GM12878 (cell line): ENCODE results near the gene GAREM1. TPM values are rescaled to one million over a fixed set of nuclear protein-coding genes. Genes with fewer than 3 reads are reported as not detected.

Experiments used
- ATAC-seq: fragments of 200-7000 bp; cut with Tn5 transposase; 3 replicates; pipeline ENCODE4 v1.9.1; 2020; ENCODE audit warnings: mild to moderate bottlenecking, moderate library complexity
- BruUV-seq: library from RNA; stranded (reverse); fragments of 400-500 nt; replicated peaks from 2 replicates; lab custom pipeline; 2021; lab: Mats Ljungman, UMichigan
- CTCF ChIA-PET: fragments of 300-600 bp; sonication (Branson Sonifier 250); formaldehyde crosslinking; extraction: SDS; loops from one replicate; lab custom pipeline; 2021; ENCODE audit warnings: inconsistent platforms; lab: Yijun Ruan, JAX
- POLR2A ChIA-PET: fragments of 350-600 bp; formaldehyde crosslinking; extraction: SDS; loops from one replicate; lab custom pipeline; 2021; ENCODE audit warnings: inconsistent platforms; lab: Charles Lee
- RAD21 ChIA-PET: fragments of 300-600 bp; sonication (Branson Sonifier 250); formaldehyde crosslinking; loops from one replicate; lab custom pipeline; 2023; ENCODE audit warnings: antibody characterized with exemption; ENCODE audit not compliant: unreplicated experiment; lab: Charles Lee
- SMC1A ChIA-PET: fragments of 300-600 bp; sonication (Branson Sonifier 250); formaldehyde crosslinking; loops from one replicate; lab custom pipeline; 2023; ENCODE audit not compliant: unreplicated experiment, uncharacterized antibody; lab: Charles Lee
- DNase-seq: peaks from one replicate; pipeline ENCODE4 v3.0.0-alpha.2; 2011; ENCODE audit warnings: low read depth, low spot score
- FAIRE-seq: peaks from 3 replicates; lab custom pipeline; 2011; peaks lifted over from hg19 to GRCh38; lab: Jason Lieb, UNC
- H2AFZ ChIP-seq: 2 replicates; pipeline ENCODE4 v1.6.0; 2011; ENCODE audit warnings: low read depth, low read length, control low read depth; ENCODE audit not compliant: control insufficient read depth
- H3K27ac ChIP-seq: 2 replicates; pipeline ENCODE4 v1.5.1; 2011; ENCODE audit warnings: control low read depth; ENCODE audit not compliant: control insufficient read depth, insufficient read depth
- H3K27me3 ChIP-seq, 2 experiments: replicated peaks in 1 of 2; 2 replicates each; pipeline versions ENCODE4 v1.6.0 to v1.6.1; 2011; ENCODE audit warnings: low read length in 1 of 2; ENCODE audit not compliant: control insufficient read depth in 2 of 2, insufficient read depth in 2 of 2
- H3K36me3 ChIP-seq, 2 experiments: 2 replicates each; pipeline ENCODE4 v1.5.1; 2011; ENCODE audit warnings: low read length in 1 of 2; ENCODE audit not compliant: control insufficient read depth in 2 of 2, insufficient read depth in 2 of 2
- H3K4me1 ChIP-seq: 2 replicates; pipeline ENCODE4 v1.6.1; 2011; ENCODE audit warnings: mild to moderate bottlenecking, low read length, moderate library complexity, mixed read lengths; ENCODE audit not compliant: control insufficient read depth, insufficient read depth
- H3K4me2 ChIP-seq: 2 replicates; pipeline ENCODE4 v1.6.0; 2011; ENCODE audit warnings: control low read depth; ENCODE audit not compliant: control insufficient read depth, insufficient read depth
- H3K4me3 ChIP-seq: fragments of 200-600 bp; sonication (generic); 2 replicates; pipeline ENCODE4 v1.5.1; 2016
- H3K79me2 ChIP-seq: 2 replicates; pipeline ENCODE4 v1.6.0; 2011; ENCODE audit warnings: low read length; ENCODE audit not compliant: control insufficient read depth, insufficient read depth
- H3K9ac ChIP-seq: 2 replicates; pipeline ENCODE4 v1.8.0; 2011; ENCODE audit warnings: low read length, control low read depth, mixed read lengths; ENCODE audit not compliant: control insufficient read depth, insufficient read depth
- H3K9me3 ChIP-seq: replicated peaks from 3 replicates; pipeline ENCODE4 v1.5.1; 2011; ENCODE audit warnings: mild to moderate bottlenecking, low read length; ENCODE audit not compliant: control insufficient read depth, insufficient read depth
- H4K20me1 ChIP-seq: 2 replicates; pipeline ENCODE4 v1.6.0; 2011; ENCODE audit not compliant: control insufficient read depth, insufficient read depth
- CEBPB ChIP-seq, 2 experiments: fragments of 150-350 bp in 1 of 2; IDR thresholded peaks; 2 replicates each; pipeline ENCODE4 v1.6.1; 2012 to 2014; ENCODE audit warnings: low read depth in 2 of 2, low read length in 2 of 2, borderline replicate concordance in 1 of 2, inconsistent platforms in 1 of 2
- EGR1 ChIP-seq, 2 experiments: IDR thresholded peaks; 1 replicate in 1 of 2; 2 replicates in 1 of 2; pipeline ENCODE4 v1.6.1; 2011 to 2012; ENCODE audit warnings: low read depth in 2 of 2, low read length in 2 of 2, borderline replicate concordance in 1 of 2, mild to moderate bottlenecking in 1 of 2, moderate library complexity in 1 of 2
- ETV6 ChIP-seq, 2 experiments: fragments of 450-650 bp in 1 of 2; IDR thresholded peaks in 1 of 2; conservative IDR thresholded peaks in 1 of 2; 2 replicates each; pipeline ENCODE4 v1.6.1; 2014; ENCODE audit warnings: antibody characterized with exemption in 1 of 2, borderline replicate concordance in 1 of 2, low read depth in 1 of 2, mild to moderate bottlenecking in 1 of 2, moderate library complexity in 1 of 2
- FOXK2 ChIP-seq: fragments of 450-650 bp; IDR thresholded peaks from 2 replicates; pipeline ENCODE4 v1.6.1; 2017; ENCODE audit warnings: mild to moderate bottlenecking, moderate library complexity
- HDAC6 ChIP-seq: fragments of 200-600 bp; sonication (generic); IDR thresholded peaks from one replicate; pipeline ENCODE4 v1.8.0; 2017; ENCODE audit warnings: antibody characterized with exemption; ENCODE audit not compliant: unreplicated experiment
- KDM1A ChIP-seq: fragments of 200-600 bp; sonication (generic); IDR thresholded peaks from 2 replicates; pipeline ENCODE4 v1.6.1; 2016; ENCODE audit warnings: borderline replicate concordance
- SMC3 ChIP-seq: IDR thresholded peaks from 2 replicates; pipeline ENCODE4 v1.6.1; 2011; ENCODE audit warnings: low read length, improper control_type of control experiment, borderline replicate concordance
- TAF1 ChIP-seq: IDR thresholded peaks from 2 replicates; pipeline ENCODE4 v1.6.1; 2011; ENCODE audit warnings: mild to moderate bottlenecking, low read depth, low read length, borderline replicate concordance
- WRNIP1 ChIP-seq: IDR thresholded peaks from 2 replicates; pipeline ENCODE4 v1.6.1; 2011; ENCODE audit warnings: low read depth, low read length, improper control_type of control experiment, borderline replicate concordance
- ZNF217 ChIP-seq: fragments of 450-650 bp; IDR thresholded peaks from 2 replicates; pipeline ENCODE4 v1.6.1; 2017; ENCODE audit warnings: antibody characterized with exemption, mild to moderate bottlenecking
- ZNF24 ChIP-seq: fragments of 450-650 bp; IDR thresholded peaks from 2 replicates; pipeline ENCODE4 v1.6.1; 2017; ENCODE audit warnings: antibody characterized with exemption, mild to moderate bottlenecking
- ZNF622 ChIP-seq: fragments of 450-650 bp; IDR thresholded peaks from 2 replicates; pipeline ENCODE4 v1.6.1; 2017; ENCODE audit warnings: mild to moderate bottlenecking, inconsistent platforms
- ZSCAN29 ChIP-seq: fragments of 450-650 bp; IDR thresholded peaks from 2 replicates; pipeline ENCODE4 v1.6.1; 2017; ENCODE audit warnings: mild to moderate bottlenecking, moderate library complexity
- WGBS: methylation state at CpG from one replicate; pipeline ENCODE4 v1.1.6; 2016; ENCODE audit warnings: low lambda C conversion rate; ENCODE audit not compliant: insufficient replicate concordance, insufficient coverage; ENCODE audit errors: missing lambda C conversion rate; 5-methylcytosine and 5-hydroxymethylcytosine counted together
- in situ Hi-C: fragments of 300-500 bp; cut with MboI; formaldehyde crosslinking; loops from 9 replicates; pipeline ENCODE4 v1.14.3; 2018; ENCODE audit warnings: mixed read lengths
- intact Hi-C: fragments of 100-400 bp; cut with micrococcal nuclease; formaldehyde crosslinking; loops from one replicate; pipeline ENCODE4 v1.14.2; 2022; ENCODE audit not compliant: unreplicated experiment
- polyA plus RNA-seq, 11 experiments: library from polyadenylated mRNA; depleted of rRNA in 4 of 11; unstranded in 6 of 11; stranded (reverse) in 5 of 11; fragments of >200 nt; fragmentation: Nextera tagmentation in 4 of 11; fragmentation: Illumina TruSeq in 1 of 11; extraction: Ambion mirVana in 4 of 11; extraction: Trizol in 1 of 11; gene quantifications; 1 replicate in 1 of 11; 2 replicates in 10 of 11; pipeline versions ENCODE4 v1.2.1 to v1.2.3, GENCODE V29; 2011 to 2016; ENCODE audit warnings: inconsistent platforms in 2 of 11, missing spikeins in 2 of 11, low read depth in 1 of 11
- total RNA-seq, 4 experiments: library from RNA; depleted of rRNA in 3 of 4; stranded (reverse); fragments of >200 nt in 3 of 4; fragmentation: Illumina TruSeq in 1 of 4; extraction: Trizol in 1 of 4; gene quantifications; 2 replicates each; pipeline versions ENCODE4 v1.2.1 to v1.2.3, GENCODE V29; 2013 to 2021
- TF ChIP-seq, protein P1 (sequence below): fragments of 450-650 bp; IDR thresholded peaks from 2 replicates; pipeline ENCODE4 v1.6.1; 2017; ENCODE audit warnings: low read depth, mild to moderate bottlenecking, moderate library complexity
- TF ChIP-seq, protein P2 (sequence below): IDR thresholded peaks from 2 replicates; pipeline ENCODE4 v1.6.1; 2011; ENCODE audit warnings: borderline replicate concordance, low read depth, mild to moderate bottlenecking, moderate library complexity, mixed read lengths, low read length; ENCODE audit not compliant: insufficient read depth; ENCODE audit errors: extremely low read length

The GAREM1 gene
- total and polyA plus RNA-seq, 10 of the 15 experiments (the other 5 are each of a cell fraction or from before 2014, with no cell fraction given): 0.05 to 0.29 (median 0.05) TPM; not detected in 7

DNA sequence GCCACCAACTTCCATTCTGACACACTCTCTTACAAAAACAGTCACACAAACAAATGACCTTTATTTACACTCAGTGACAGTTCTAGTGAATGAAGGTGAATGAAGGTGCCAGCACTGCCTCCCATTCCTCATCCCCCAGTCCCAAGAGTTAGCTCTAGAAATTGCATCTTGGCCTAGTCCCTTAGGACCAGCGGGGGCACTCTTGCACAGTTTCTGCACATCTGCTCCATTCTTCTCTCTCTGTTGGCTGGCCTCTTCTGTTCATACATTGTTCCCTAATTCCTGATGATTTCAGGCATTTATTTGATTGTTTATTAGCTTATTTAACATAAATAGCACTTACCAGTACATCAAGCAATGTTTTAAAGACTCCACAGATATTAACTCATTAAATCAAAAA, 30.9 kb downstream of the GAREM1 start:
- POLR2A ChIA-PET: no interaction called here
- ATAC-seq: no peak
- no peak for FAIRE-seq
- H3K4me3 ChIP-seq: no peak overlapping the region
- TF ChIP-seq EGR1 (IDR thresholded peaks at IDR 0.05; ENCODE audit: borderline replicate concordance in 1 of 2, low read depth in 2 of 2, low read length in 2 of 2) (no peak), CEBPB (IDR thresholded peaks at IDR 0.05; ENCODE audit: borderline replicate concordance in 1 of 2, low read depth in 2 of 2, low read length in 2 of 2) (no peak), FOXK2 (no peak), ZNF622 (no peak), TAF1 (no peak), ZNF217 (no peak), ZSCAN29 (no peak)
- RAD21 ChIA-PET: interaction anchor here (1.2 kb wide), 1 partner anchor 30 kb away, joined by 4 read pairs; the partner anchor contains the start of gene GAREM1
- in situ Hi-C loops (no loop called here), intact Hi-C loops (no loop called here)
- H3K9me3 ChIP-seq: no peaks in the 10 kb centered on the region
- no peak overlapping the region for H3K4me2 ChIP-seq
- no peaks in the 10 kb centered on the region for H3K36me3 ChIP-seq
- no TSS peak for BruUV-seq
- no peak overlapping the region for H2AFZ ChIP-seq
- H3K27me3 ChIP-seq: peaks cover 0 to 2% of the 10 kb centered on the region in 2 experiments; a peak in 2 of 4 replicates
- no peaks in the 10 kb centered on the region for H3K4me1 ChIP-seq
- no peak overlapping the region for H3K27ac ChIP-seq
- CTCF ChIA-PET: no interaction called here
- no peak for DNase-seq
- no peaks in the 10 kb centered on the region for H4K20me1 ChIP-seq
- no peaks in the 10 kb centered on the region for H3K79me2 ChIP-seq
- H3K9ac ChIP-seq: no peak overlapping the region
- 0% methylated on average over 1 of the region's 1 CpG for WGBS
- SMC1A ChIA-PET: interaction anchor here (1.1 kb wide), 1 partner anchor 19 kb away, joined by 3 read pairs; no protein-coding TSS in a partner anchor

DNA sequence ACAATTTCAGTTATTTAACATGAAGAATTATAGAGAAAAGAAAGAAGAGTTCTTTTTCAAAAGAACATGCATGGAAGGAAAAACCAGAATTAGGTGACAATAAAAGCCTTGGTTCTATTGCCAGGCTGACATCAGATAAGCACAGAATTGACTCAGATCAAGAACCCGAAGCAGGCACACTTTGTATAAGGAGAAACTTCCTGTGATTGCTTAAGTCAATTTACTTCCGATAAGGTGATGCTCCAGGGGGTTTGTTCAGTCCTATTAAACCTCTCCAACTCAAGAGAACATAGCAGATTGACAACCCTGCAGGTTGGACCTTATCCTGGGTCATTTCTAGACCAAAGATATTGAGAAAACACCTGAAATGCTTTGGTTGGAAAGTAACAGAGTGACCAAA, 31.4 kb downstream of the GAREM1 start:
- in situ Hi-C loops: no loop called here
- Histone ChIP-seq H2AFZ (no peak overlapping the region), H3K36me3 (no peaks in the 10 kb centered on the region), H3K4me1 (no peaks in the 10 kb centered on the region), H3K9me3 (no peaks in the 10 kb centered on the region), H3K79me2 (no peaks in the 10 kb centered on the region), H4K20me1 (no peaks in the 10 kb centered on the region), H3K27me3 (peaks cover 0 to 2% of the 10 kb centered on the region in 2 experiments; a peak in 2 of 4 replicates), H3K9ac (no peak overlapping the region), H3K27ac (no peak overlapping the region), H3K4me3 (no peak overlapping the region), H3K4me2 (no peak overlapping the region)
- ChIA-PET SMC1A (no interaction called here), CTCF (no interaction called here), POLR2A (no interaction called here), RAD21 (no interaction called here)
- FAIRE-seq (no peak), ATAC-seq (no peak), DNase-seq (no peak)
- intact Hi-C loops: no loop called here
- 43% methylated on average over 2 of the region's 2 CpGs for WGBS
- no TSS peak for BruUV-seq
- TF ChIP-seq ZNF24 (no peak), WRNIP1 (no peak), KDM1A (no peak), SMC3 (no peak), HDAC6 (no peak), ETV6 (conservative IDR thresholded peaks at IDR 0.05 in 1 of 2, IDR thresholded peaks at IDR 0.05 in 1 of 2; ENCODE audit: borderline replicate concordance in 1 of 2, low read depth in 1 of 2) (no peak)
- TF ChIP-seq, protein P1, sequence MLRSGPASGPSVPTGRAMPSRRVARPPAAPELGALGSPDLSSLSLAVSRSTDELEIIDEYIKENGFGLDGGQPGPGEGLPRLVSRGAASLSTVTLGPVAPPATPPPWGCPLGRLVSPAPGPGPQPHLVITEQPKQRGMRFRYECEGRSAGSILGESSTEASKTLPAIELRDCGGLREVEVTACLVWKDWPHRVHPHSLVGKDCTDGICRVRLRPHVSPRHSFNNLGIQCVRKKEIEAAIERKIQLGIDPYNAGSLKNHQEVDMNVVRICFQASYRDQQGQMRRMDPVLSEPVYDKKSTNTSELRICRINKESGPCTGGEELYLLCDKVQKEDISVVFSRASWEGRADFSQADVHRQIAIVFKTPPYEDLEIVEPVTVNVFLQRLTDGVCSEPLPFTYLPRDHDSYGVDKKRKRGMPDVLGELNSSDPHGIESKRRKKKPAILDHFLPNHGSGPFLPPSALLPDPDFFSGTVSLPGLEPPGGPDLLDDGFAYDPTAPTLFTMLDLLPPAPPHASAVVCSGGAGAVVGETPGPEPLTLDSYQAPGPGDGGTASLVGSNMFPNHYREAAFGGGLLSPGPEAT: no peak
- TF ChIP-seq, protein P2, sequence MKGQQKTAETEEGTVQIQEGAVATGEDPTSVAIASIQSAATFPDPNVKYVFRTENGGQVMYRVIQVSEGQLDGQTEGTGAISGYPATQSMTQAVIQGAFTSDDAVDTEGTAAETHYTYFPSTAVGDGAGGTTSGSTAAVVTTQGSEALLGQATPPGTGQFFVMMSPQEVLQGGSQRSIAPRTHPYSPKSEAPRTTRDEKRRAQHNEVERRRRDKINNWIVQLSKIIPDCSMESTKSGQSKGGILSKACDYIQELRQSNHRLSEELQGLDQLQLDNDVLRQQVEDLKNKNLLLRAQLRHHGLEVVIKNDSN: no peak
